Bronchial epithelial cell (primary cell): ENCODE measurements around the gene TMTC2. TPM values are rescaled to one million over a fixed set of nuclear protein-coding genes. Genes with fewer than 3 reads are reported as not detected.

Experiments used
- DNase-seq: peaks from one replicate; pipeline ENCODE4 v3.0.0-alpha.2; 2010; ENCODE audit warnings: low read depth
- FAIRE-seq: peaks from 2 replicates; lab custom pipeline; 2011; peaks lifted over from hg19 to GRCh38; lab: Jason Lieb, UNC
- H3K27me3 ChIP-seq: 2 replicates; pipeline ENCODE4 v1.5.1; 2011; ENCODE audit warnings: low read length; ENCODE audit not compliant: control insufficient read depth, insufficient read depth
- H3K36me3 ChIP-seq: 2 replicates; pipeline ENCODE4 v1.5.1; 2011; ENCODE audit warnings: low read length; ENCODE audit not compliant: control insufficient read depth, insufficient read depth
- H3K4me3 ChIP-seq: 2 replicates; pipeline ENCODE4 v1.5.1; 2011; ENCODE audit warnings: mild to moderate bottlenecking, low read depth, low read length, control low read depth
- CTCF ChIP-seq: IDR thresholded peaks from 2 replicates; pipeline ENCODE4 v1.5.1; 2011; ENCODE audit warnings: mild to moderate bottlenecking, moderate library complexity, low read length, control low read depth, inconsistent platforms; ENCODE audit not compliant: insufficient read depth, severe bottlenecking
- total RNA-seq: library from RNA; depleted of rRNA; stranded (reverse); fragments of >200 nt; gene quantifications from 2 replicates; pipeline ENCODE4 v1.2.1, GENCODE V29; 2014

TMTC2 gene
- total RNA-seq, 1 donor from 2014 or later = 10.5 TPM

- FAIRE-seq = no peak
- H3K36me3 ChIP-seq = no peaks in the 10 kb centered on the region
- no peak overlapping the region for H3K4me3 ChIP-seq
- no peaks in the 10 kb centered on the region for H3K27me3 ChIP-seq
- no peak for DNase-seq
- TF ChIP-seq CTCF = no peak
These were observed 15.0 kb upstream of the TMTC2 start for GRCh38 chr12:82671673-82672195.

GRCh38 chr12:82672811-82673495, 13.8 kb upstream of the TMTC2 start:
- DNase-seq (no peak), FAIRE-seq (no peak)
- Histone ChIP-seq H3K27me3 (no peaks in the 10 kb centered on the region), H3K36me3 (no peaks in the 10 kb centered on the region), H3K4me3 (no peak overlapping the region)
- no peak for TF ChIP-seq CTCF

- FAIRE-seq = no peak
- Histone ChIP-seq H3K27me3 (no peaks in the 10 kb centered on the region), H3K36me3 (no peaks in the 10 kb centered on the region), H3K4me3 (no peak overlapping the region)
- TF ChIP-seq CTCF = no peak
- DNase-seq = no peak
These were observed 13.0 kb upstream of the TMTC2 start for GRCh38 chr12:82673698-82674097.

- H3K36me3 ChIP-seq = no peaks in the 10 kb centered on the region
- no peaks in the 10 kb centered on the region for H3K27me3 ChIP-seq
- H3K4me3 ChIP-seq = no peak overlapping the region
- no peak for TF ChIP-seq CTCF
- no peak for FAIRE-seq
- no peak for DNase-seq
These were observed 11.5 kb upstream of the TMTC2 start for GRCh38 chr12:82675246-82675645.

- FAIRE-seq (no peak), DNase-seq (no peak)
- H3K36me3 ChIP-seq = no peaks in the 10 kb centered on the region
- no peaks in the 10 kb centered on the region for H3K27me3 ChIP-seq
- no peak overlapping the region for H3K4me3 ChIP-seq
- TF ChIP-seq CTCF = no peak
These were observed 4.4 kb upstream of the TMTC2 start for GRCh38 chr12:82682326-82682725.
